Neural cell (in vitro differentiated cells): ENCODE data around the gene TRERF1. TPM values are rescaled to one million over a fixed set of nuclear protein-coding genes. Genes with fewer than 3 reads are reported as not detected.

ENCODE experiments used
- H2AFZ ChIP-seq: fragments of 200-600, 300-800 bp; sonication (generic), shearing (Covaris generic); 2 replicates; pipeline ENCODE4 v1.6.0; 2014; ENCODE audit warnings: low read depth, mild to moderate bottlenecking, antibody characterized with exemption, low read length, moderate library complexity
- H3F3A ChIP-seq: fragments of 200-600 bp; shearing (Covaris generic); 2 replicates; pipeline ENCODE4 v1.6.1; 2016; ENCODE audit warnings: mild to moderate bottlenecking, moderate library complexity, mixed read lengths, antibody characterized with exemption, low read length; ENCODE audit not compliant: insufficient read depth, poor library complexity, severe bottlenecking
- H3K27ac ChIP-seq: fragments of 200-600, 300-800 bp; sonication (generic), shearing (Covaris generic); 2 replicates; pipeline ENCODE4 v1.5.1; 2014; ENCODE audit warnings: mild to moderate bottlenecking, low read length, moderate library complexity
- H3K27me3 ChIP-seq: fragments of 300-800, 200-600 bp; sonication (generic), shearing (Covaris generic); 2 replicates; pipeline ENCODE4 v1.6.0; 2014; ENCODE audit warnings: mild to moderate bottlenecking, low read depth, low read length, moderate library complexity; ENCODE audit not compliant: insufficient read depth
- H3K36me3 ChIP-seq: fragments of 300-800, 200-600 bp; sonication (generic), shearing (Covaris generic); 2 replicates; pipeline ENCODE4 v1.5.1; 2014; ENCODE audit warnings: mild to moderate bottlenecking, antibody characterized with exemption, low read length, moderate library complexity; ENCODE audit not compliant: insufficient read depth
- H3K4me2 ChIP-seq: fragments of 300-800, 200-600 bp; sonication (generic), shearing (Covaris generic); 2 replicates; pipeline ENCODE4 v1.6.0; 2014; ENCODE audit warnings: mild to moderate bottlenecking, low read length
- H3K4me3 ChIP-seq: fragments of 300-800, 200-600 bp; sonication (generic), shearing (Covaris generic); 2 replicates; pipeline ENCODE4 v1.5.1; 2014; ENCODE audit warnings: mild to moderate bottlenecking, low read length, moderate library complexity
- H3K79me2 ChIP-seq: fragments of 200-600 bp; shearing (Covaris generic); replicated peaks from 2 replicates; pipeline ENCODE4 v1.6.0; 2014; ENCODE audit warnings: mild to moderate bottlenecking, low read length, moderate library complexity; ENCODE audit not compliant: insufficient read depth
- H3K9ac ChIP-seq: fragments of 300-800, 200-600 bp; sonication (generic), shearing (Covaris generic); 2 replicates; pipeline ENCODE4 v1.6.1; 2016; ENCODE audit warnings: mild to moderate bottlenecking, low read length, mixed read lengths
- H3K9me2 ChIP-seq: fragments of 200-600 bp; shearing (Covaris generic); 2 replicates; pipeline ENCODE4 v1.6.1; 2016; ENCODE audit warnings: mild to moderate bottlenecking, low read length, mixed read lengths; ENCODE audit not compliant: insufficient read depth
- H3K9me3 ChIP-seq: fragments of 200-600, 300-800 bp; sonication (generic), shearing (Covaris generic); 2 replicates; pipeline ENCODE4 v1.6.1; 2016; ENCODE audit warnings: mild to moderate bottlenecking, mixed run types, low read length, moderate library complexity, mixed read lengths
- H4K20me1 ChIP-seq: fragments of 200-600 bp; shearing (Covaris generic); 2 replicates; pipeline ENCODE4 v1.6.1; 2016; ENCODE audit warnings: mild to moderate bottlenecking, mixed run types; ENCODE audit not compliant: insufficient read depth
- EP300 ChIP-seq: fragments of 450-650 bp; conservative IDR thresholded peaks from 2 replicates; pipeline ENCODE4 v1.6.1; 2014; ENCODE audit warnings: antibody characterized with exemption, mild to moderate bottlenecking, moderate library complexity; ENCODE audit not compliant: poor library complexity, severe bottlenecking
- EZH2 ChIP-seq: fragments of 200-600, 300-800 bp; shearing (Covaris generic), sonication (generic); IDR thresholded peaks from 2 replicates; pipeline ENCODE4 v1.6.1; 2014; ENCODE audit warnings: antibody characterized with exemption, low read length, borderline replicate concordance, mild to moderate bottlenecking; ENCODE audit not compliant: insufficient read depth, poor library complexity, severe bottlenecking
- MXI1 ChIP-seq: fragments of 450-650 bp; conservative IDR thresholded peaks from 2 replicates; pipeline ENCODE4 v1.6.1; 2014; ENCODE audit warnings: antibody characterized with exemption, mild to moderate bottlenecking; ENCODE audit not compliant: poor library complexity, severe bottlenecking
- POLR2AphosphoS5 ChIP-seq: IDR thresholded peaks from 2 replicates; pipeline ENCODE4 v1.6.1; 2012
- RAD21 ChIP-seq: fragments of 450-650 bp; conservative IDR thresholded peaks from 2 replicates; pipeline ENCODE4 v1.6.1; 2014; ENCODE audit warnings: antibody characterized with exemption, mild to moderate bottlenecking, moderate library complexity
- SMC3 ChIP-seq: fragments of 450-650 bp; conservative IDR thresholded peaks from 2 replicates; pipeline ENCODE4 v1.6.1; 2014; ENCODE audit warnings: antibody characterized with exemption, mild to moderate bottlenecking, moderate library complexity; ENCODE audit not compliant: poor library complexity
- TAF1 ChIP-seq: IDR thresholded peaks from 2 replicates; pipeline ENCODE4 v1.6.1; 2012; ENCODE audit warnings: low read depth
- polyA plus RNA-seq: library from polyadenylated mRNA; depleted of rRNA; stranded (reverse); fragments of >200 nt; gene quantifications from 2 replicates; pipeline ENCODE4 v1.2.3, GENCODE V29; 2014
- TF ChIP-seq, protein P1 (sequence below): fragments of 450-650 bp; IDR thresholded peaks from 2 replicates; pipeline ENCODE4 v1.5.1; 2014; ENCODE audit warnings: antibody characterized with exemption, mild to moderate bottlenecking, moderate library complexity; ENCODE audit not compliant: poor library complexity, severe bottlenecking
- TF ChIP-seq, protein P2 (sequence below): IDR thresholded peaks from 2 replicates; pipeline ENCODE4 v1.6.1; 2012; ENCODE audit warnings: borderline replicate concordance

TRERF1 gene
- polyA plus RNA-seq, 1 donor from 2014 or later = 4.5 TPM

DNA sequence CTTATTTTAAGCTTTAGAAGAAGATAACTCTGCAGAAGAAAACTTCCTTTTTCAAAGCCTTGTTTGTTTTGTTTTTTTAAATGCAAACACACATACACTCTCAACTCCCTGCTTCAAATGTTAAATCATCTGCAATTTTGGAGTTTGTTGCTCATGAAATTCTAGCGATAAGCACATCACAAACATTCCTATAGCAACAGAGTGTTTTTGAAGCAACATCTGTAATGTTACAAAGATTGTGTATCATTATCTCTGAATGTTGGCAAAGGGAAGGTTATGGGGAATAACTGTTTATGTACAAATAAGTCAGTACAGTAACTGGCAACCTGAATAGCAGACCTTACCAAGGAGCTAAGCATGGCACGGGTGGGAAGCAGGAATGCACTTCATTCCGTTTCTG, 149.3 kb downstream of the TRERF1 start:
- H3F3A ChIP-seq = no peaks in the 10 kb centered on the region
- H3K79me2 ChIP-seq = peaks cover 3% of the 10 kb centered on the region
- no peaks in the 10 kb centered on the region for H4K20me1 ChIP-seq
- no peak overlapping the region for H3K4me3 ChIP-seq
- no peak for TF ChIP-seq MXI1
- TF ChIP-seq EP300 = no peak
- TF ChIP-seq EZH2 = no peak
- no peak for TF ChIP-seq POLR2AphosphoS5
- no peak for TF ChIP-seq SMC3
- no peak for TF ChIP-seq TAF1
- TF ChIP-seq RAD21 = no peak
- TF ChIP-seq, protein P1, sequence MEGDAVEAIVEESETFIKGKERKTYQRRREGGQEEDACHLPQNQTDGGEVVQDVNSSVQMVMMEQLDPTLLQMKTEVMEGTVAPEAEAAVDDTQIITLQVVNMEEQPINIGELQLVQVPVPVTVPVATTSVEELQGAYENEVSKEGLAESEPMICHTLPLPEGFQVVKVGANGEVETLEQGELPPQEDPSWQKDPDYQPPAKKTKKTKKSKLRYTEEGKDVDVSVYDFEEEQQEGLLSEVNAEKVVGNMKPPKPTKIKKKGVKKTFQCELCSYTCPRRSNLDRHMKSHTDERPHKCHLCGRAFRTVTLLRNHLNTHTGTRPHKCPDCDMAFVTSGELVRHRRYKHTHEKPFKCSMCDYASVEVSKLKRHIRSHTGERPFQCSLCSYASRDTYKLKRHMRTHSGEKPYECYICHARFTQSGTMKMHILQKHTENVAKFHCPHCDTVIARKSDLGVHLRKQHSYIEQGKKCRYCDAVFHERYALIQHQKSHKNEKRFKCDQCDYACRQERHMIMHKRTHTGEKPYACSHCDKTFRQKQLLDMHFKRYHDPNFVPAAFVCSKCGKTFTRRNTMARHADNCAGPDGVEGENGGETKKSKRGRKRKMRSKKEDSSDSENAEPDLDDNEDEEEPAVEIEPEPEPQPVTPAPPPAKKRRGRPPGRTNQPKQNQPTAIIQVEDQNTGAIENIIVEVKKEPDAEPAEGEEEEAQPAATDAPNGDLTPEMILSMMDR = no peak
- TF ChIP-seq, protein P2, sequence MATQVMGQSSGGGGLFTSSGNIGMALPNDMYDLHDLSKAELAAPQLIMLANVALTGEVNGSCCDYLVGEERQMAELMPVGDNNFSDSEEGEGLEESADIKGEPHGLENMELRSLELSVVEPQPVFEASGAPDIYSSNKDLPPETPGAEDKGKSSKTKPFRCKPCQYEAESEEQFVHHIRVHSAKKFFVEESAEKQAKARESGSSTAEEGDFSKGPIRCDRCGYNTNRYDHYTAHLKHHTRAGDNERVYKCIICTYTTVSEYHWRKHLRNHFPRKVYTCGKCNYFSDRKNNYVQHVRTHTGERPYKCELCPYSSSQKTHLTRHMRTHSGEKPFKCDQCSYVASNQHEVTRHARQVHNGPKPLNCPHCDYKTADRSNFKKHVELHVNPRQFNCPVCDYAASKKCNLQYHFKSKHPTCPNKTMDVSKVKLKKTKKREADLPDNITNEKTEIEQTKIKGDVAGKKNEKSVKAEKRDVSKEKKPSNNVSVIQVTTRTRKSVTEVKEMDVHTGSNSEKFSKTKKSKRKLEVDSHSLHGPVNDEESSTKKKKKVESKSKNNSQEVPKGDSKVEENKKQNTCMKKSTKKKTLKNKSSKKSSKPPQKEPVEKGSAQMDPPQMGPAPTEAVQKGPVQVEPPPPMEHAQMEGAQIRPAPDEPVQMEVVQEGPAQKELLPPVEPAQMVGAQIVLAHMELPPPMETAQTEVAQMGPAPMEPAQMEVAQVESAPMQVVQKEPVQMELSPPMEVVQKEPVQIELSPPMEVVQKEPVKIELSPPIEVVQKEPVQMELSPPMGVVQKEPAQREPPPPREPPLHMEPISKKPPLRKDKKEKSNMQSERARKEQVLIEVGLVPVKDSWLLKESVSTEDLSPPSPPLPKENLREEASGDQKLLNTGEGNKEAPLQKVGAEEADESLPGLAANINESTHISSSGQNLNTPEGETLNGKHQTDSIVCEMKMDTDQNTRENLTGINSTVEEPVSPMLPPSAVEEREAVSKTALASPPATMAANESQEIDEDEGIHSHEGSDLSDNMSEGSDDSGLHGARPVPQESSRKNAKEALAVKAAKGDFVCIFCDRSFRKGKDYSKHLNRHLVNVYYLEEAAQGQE = no peak
- H3K9me2 ChIP-seq = no peaks in the 10 kb centered on the region
- H3K36me3 ChIP-seq = no peaks in the 10 kb centered on the region
- H3K27ac ChIP-seq = no peak overlapping the region
- no peaks in the 10 kb centered on the region for H3K27me3 ChIP-seq
- H2AFZ ChIP-seq = no peak overlapping the region
- no peak overlapping the region for H3K9ac ChIP-seq
- no peaks in the 10 kb centered on the region for H3K9me3 ChIP-seq
- no peak overlapping the region for H3K4me2 ChIP-seq

DNA sequence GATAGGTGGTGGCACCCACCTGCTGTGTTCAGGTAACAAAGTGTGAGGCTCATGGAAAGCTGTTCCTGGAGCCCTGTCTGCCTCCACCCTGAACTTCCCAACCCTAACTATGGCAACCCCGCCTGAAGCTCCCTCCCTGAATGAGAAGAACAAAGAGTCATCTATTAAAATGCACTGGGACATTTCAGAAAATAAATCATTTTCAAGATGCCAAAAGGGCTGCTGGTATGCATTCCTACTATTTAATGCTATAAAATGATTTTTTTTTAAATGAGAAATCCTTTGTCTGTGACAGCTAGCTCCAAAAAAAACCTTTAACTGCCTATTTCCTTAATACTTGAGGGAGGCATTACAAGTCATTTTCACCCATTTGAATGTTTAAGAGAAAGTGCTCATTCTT, 149.7 kb downstream of the TRERF1 start:
- H3K9ac ChIP-seq = no peak overlapping the region
- no peak overlapping the region for H3K27ac ChIP-seq
- H3F3A ChIP-seq = no peaks in the 10 kb centered on the region
- no peak overlapping the region for H2AFZ ChIP-seq
- H3K4me2 ChIP-seq = no peak overlapping the region
- no peaks in the 10 kb centered on the region for H3K36me3 ChIP-seq
- TF ChIP-seq, protein P1 = no peak
- TF ChIP-seq TAF1 = no peak
- no peak for TF ChIP-seq EZH2
- TF ChIP-seq, protein P2 = no peak
- H4K20me1 ChIP-seq = no peaks in the 10 kb centered on the region
- H3K9me2 ChIP-seq = no peaks in the 10 kb centered on the region
- H3K9me3 ChIP-seq = no peaks in the 10 kb centered on the region
- no peaks in the 10 kb centered on the region for H3K27me3 ChIP-seq
- peaks cover 3% of the 10 kb centered on the region for H3K79me2 ChIP-seq
- no peak overlapping the region for H3K4me3 ChIP-seq
